GM19099 (cell line): Measurements from ENCODE around the gene PCSK6.

Source experiments
- POLR2A ChIP-seq: IDR thresholded peaks from 3 replicates; pipeline ENCODE4 v1.6.1; 2011; ENCODE audit warnings: low read depth; ENCODE audit not compliant: insufficient read length; ENCODE audit errors: extremely low read depth

PCSK6 gene

GRCh38 chr15:101496198-101496986 lies 6.9 kb upstream of the PCSK6 start:
- TF ChIP-seq POLR2A = no peak

- TF ChIP-seq POLR2A = no peak
These were observed 6.1 kb upstream of the PCSK6 start for GRCh38 chr15:101495334-101496197.

GRCh38 chr15:101494251-101494796 lies 4.8 kb upstream of the PCSK6 start:
- no peak for TF ChIP-seq POLR2A

- no peak for TF ChIP-seq POLR2A
These were observed 3.5 kb upstream of the PCSK6 start for GRCh38 chr15:101492766-101493692.

GRCh38 chr15:101491734-101492640 lies 2.5 kb upstream of the PCSK6 start:
- no peak for TF ChIP-seq POLR2A

GRCh38 chr15:101490922-101491733 lies 1.6 kb upstream of the PCSK6 start:
- TF ChIP-seq POLR2A = no peak

- no peak for TF ChIP-seq POLR2A
These were observed 943 bp upstream of the PCSK6 start for GRCh38 chr15:101490408-101490891.

- TF ChIP-seq POLR2A = no peak
These were observed 289 bp downstream of the PCSK6 start for GRCh38 chr15:101489237-101489598.

GRCh38 chr15:101488300-101489164 lies 975 bp downstream of the PCSK6 start:
- no peak for TF ChIP-seq POLR2A

- TF ChIP-seq POLR2A = no peak
These were observed 2.6 kb downstream of the PCSK6 start for GRCh38 chr15:101486696-101487459.

- no peak for TF ChIP-seq POLR2A
These were observed 6.0 kb downstream of the PCSK6 start for GRCh38 chr15:101483462-101483861.
